AG04450 (cell line): ENCODE data around the gene SCG3. TPM values are rescaled to one million over a fixed set of nuclear protein-coding genes. Genes with fewer than 3 reads are reported as not detected.

ENCODE experiments used
- CTCF ChIA-PET: fragments of 300-600, 350-600 bp; formaldehyde crosslinking; extraction: SDS; loops from one replicate; lab custom pipeline; 2022; ENCODE audit warnings: antibody characterized with exemption, inconsistent platforms; lab: Charles Lee
- POLR2A ChIA-PET: fragments of 350-600 bp; formaldehyde crosslinking; extraction: SDS; loops from one replicate; lab custom pipeline; 2021; ENCODE audit warnings: antibody characterized with exemption, inconsistent platforms; lab: Yijun Ruan, JAX
- DNase-seq: peaks from one replicate; pipeline ENCODE4 v3.0.0-alpha.2; 2011; ENCODE audit warnings: low read depth, low spot score
- H3K27ac ChIP-seq: one replicate; pipeline ENCODE4 v1.5.1; 2012; ENCODE audit warnings: low read depth, low read length, control low read depth
- H3K27me3 ChIP-seq: one replicate; pipeline ENCODE4 v1.6.0; 2012; ENCODE audit warnings: low read length; ENCODE audit not compliant: control insufficient read depth, insufficient read depth
- H3K4me3 ChIP-seq: 2 replicates; pipeline ENCODE4 v1.5.1; 2011; ENCODE audit warnings: mild to moderate bottlenecking, low read depth, low read length, control low read depth
- H3K9me3 ChIP-seq: 2 replicates; pipeline ENCODE4 v1.5.1; 2012; ENCODE audit warnings: low read length; ENCODE audit not compliant: control insufficient read depth, insufficient read depth
- polyA minus RNA-seq: library from RNA; depleted of rRNA, polyadenylated mRNA; stranded (reverse); fragments of >200 nt; gene quantifications from 2 replicates; pipeline ENCODE4 v1.2.3, GENCODE V29; 2011; rRNA and poly(A)+ RNA removed
- polyA plus RNA-seq: library from polyadenylated mRNA; depleted of rRNA; stranded (reverse); fragments of >200 nt; gene quantifications from 2 replicates; pipeline ENCODE4 v1.2.3, GENCODE V29; 2011; rRNA removed
- TF ChIP-seq, protein P1 (sequence below): IDR thresholded peaks from 2 replicates; pipeline ENCODE4 v1.5.1; 2011; ENCODE audit warnings: low read depth, low read length, control low read depth, inconsistent platforms

The SCG3 gene
- polyA plus RNA-seq (not detected in 2 replicates), polyA minus RNA-seq (not detected in 2 replicates)

DNA sequence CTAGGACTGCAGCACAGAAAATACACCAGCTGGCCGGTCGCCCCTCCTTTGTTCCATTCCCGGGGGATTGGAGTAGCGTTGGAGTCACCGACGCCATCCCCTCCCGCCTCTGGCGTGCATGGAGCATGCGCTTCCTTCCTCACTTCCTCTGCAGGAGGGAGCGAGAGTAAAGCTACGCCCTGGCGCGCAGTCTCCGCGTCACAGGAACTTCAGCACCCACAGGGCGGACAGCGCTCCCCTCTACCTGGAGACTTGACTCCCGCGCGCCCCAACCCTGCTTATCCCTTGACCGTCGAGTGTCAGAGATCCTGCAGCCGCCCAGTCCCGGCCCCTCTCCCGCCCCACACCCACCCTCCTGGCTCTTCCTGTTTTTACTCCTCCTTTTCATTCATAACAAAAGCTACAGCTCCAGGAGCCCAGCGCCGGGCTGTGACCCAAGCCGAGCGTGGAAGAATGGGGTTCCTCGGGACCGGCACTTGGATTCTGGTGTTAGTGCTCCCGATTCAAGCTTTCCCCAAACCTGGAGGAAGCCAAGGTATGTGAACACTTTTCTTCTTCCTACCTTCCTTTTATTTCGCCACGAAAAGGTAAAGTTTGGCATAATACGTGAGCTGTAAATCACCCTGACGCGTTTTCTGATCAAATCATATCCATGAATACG, at the start of gene SCG3:
Gene SCG3, plus strand, starts transcription at position 201 of the 661 bp plus-strand sequence. Its CDS starts 253 bp downstream, at position 454.
- ChIA-PET POLR2A (no interaction called here), CTCF (interaction anchor here (0.6 to 3.8 kb wide), 2 partner anchors 18 to 96 kb away, joined by 5 to 14 read pairs; no protein-coding TSS in a partner anchor)
- Histone ChIP-seq H3K4me3 (no peak within 1 kb of the TSS), H3K9me3 (no peaks in the 10 kb centered on the region; the same call in 1 of the 2 replicates), H3K27ac (no peak within 1 kb of the TSS), H3K27me3 (peaks cover 3% of the 10 kb centered on the region)
- TF ChIP-seq, protein P1, sequence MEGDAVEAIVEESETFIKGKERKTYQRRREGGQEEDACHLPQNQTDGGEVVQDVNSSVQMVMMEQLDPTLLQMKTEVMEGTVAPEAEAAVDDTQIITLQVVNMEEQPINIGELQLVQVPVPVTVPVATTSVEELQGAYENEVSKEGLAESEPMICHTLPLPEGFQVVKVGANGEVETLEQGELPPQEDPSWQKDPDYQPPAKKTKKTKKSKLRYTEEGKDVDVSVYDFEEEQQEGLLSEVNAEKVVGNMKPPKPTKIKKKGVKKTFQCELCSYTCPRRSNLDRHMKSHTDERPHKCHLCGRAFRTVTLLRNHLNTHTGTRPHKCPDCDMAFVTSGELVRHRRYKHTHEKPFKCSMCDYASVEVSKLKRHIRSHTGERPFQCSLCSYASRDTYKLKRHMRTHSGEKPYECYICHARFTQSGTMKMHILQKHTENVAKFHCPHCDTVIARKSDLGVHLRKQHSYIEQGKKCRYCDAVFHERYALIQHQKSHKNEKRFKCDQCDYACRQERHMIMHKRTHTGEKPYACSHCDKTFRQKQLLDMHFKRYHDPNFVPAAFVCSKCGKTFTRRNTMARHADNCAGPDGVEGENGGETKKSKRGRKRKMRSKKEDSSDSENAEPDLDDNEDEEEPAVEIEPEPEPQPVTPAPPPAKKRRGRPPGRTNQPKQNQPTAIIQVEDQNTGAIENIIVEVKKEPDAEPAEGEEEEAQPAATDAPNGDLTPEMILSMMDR, result no peak
- no peak for DNase-seq

DNA sequence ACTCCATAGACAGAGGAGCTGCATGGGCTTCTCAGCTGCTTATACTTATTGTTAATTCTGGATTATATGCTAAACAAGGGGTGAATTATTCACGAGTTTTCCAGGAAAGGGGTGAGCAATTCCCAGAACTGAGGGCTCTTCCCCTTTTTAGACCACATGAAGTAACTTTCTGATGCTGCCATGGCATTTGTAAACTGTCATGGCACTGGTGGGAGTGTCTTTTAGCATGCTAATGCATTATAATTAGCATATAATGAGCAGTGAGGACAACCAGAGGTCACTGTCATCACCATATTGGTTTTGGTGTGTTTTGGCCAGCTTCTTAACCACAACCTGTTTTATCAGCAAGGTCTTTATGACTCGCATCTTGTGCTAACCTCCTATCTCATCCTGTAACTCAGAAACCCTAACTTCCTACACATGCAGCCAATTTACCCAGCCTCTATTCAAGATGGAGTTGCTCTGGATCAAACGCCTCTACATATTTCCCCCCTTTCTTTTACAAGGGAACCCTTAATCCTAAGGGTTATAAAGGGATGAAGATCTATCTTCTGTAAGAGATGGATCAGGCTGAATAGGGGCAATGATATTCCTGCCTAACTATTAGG, 46.6 kb upstream of the SCG3 start:
- Histone ChIP-seq H3K27ac (no peak overlapping the region), H3K27me3 (peaks cover under 1% of the 10 kb centered on the region), H3K4me3 (no peak overlapping the region), H3K9me3 (no peaks in the 10 kb centered on the region)
- DNase-seq, result no peak
- TF ChIP-seq, protein P1, result no peak
- CTCF ChIA-PET, result interaction anchor here (0.6 kb wide), 1 partner anchor 15 kb away, joined by 4 read pairs; no protein-coding TSS in a partner anchor
- POLR2A ChIA-PET, result no interaction called here

DNA sequence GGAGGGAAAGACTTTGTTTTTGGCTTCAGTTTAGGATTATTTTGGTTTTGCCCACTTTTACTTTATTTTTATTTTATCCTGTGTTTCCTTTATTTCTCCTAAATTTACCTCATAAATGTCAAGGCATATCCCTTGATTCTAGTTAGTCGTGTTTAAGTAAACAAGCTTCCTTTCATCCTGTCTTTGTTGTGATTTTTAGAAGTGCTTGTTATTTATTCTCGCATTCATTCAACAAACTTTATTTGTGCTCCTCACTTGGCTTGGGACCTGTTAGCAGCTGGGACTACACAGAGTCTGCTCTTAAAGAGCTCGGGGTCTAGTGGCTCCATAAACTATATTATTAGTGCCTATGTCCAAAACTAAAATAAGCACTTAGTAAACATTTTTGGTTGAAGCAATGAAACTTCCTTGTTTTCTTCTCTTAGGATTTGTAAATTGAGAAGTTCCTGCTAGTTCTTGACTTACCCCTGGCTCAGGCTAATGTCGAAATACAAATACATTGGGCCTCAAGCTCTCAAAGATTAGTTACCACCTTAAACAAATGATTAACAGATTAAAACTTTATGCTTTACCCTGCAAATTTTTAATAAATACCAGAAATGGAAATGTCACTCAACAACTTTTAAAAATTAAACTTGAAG, 39.7 kb upstream of the SCG3 start:
- H3K27ac ChIP-seq, result no peak overlapping the region
- ChIA-PET CTCF (interaction anchor here (1.1 to 3.5 kb wide), 3 partner anchors 9 to 135 kb away, joined by 4 to 21 read pairs (median 14); no protein-coding TSS in a partner anchor), POLR2A (no interaction called here)
- TF ChIP-seq, protein P1, result no peak
- no peak overlapping the region for H3K4me3 ChIP-seq
- no peak for DNase-seq
- H3K9me3 ChIP-seq, result no peaks in the 10 kb centered on the region
- H3K27me3 ChIP-seq, result no peaks in the 10 kb centered on the region

DNA sequence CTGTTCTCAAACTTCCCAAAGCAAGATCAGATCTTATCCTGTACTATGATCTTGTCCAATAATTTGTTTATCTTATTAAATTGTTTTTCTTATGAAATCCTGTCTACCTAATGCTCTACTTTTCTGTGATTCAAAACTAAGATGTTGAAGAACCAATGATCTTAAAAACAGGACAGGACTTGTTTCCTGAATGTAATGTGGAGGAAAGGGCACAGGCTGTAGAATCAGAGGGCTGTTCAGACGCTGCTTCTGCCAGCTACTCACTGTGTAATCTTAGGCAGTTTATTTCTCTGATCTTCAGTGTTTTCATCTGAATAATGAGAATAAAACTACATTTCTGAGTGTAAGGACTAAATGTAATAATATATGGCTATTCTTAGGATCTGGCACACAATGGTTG, 38.6 kb upstream of the SCG3 start:
- ChIA-PET POLR2A (no interaction called here), CTCF (interaction anchor here (3.0 kb wide), 1 partner anchor 133 kb away, joined by 14 read pairs; no protein-coding TSS in a partner anchor)
- DNase-seq, result no peak
- no peaks in the 10 kb centered on the region for H3K9me3 ChIP-seq
- no peak overlapping the region for H3K27ac ChIP-seq
- TF ChIP-seq, protein P1, result no peak
- H3K4me3 ChIP-seq, result no peak overlapping the region
- no peaks in the 10 kb centered on the region for H3K27me3 ChIP-seq
